Ovary (tissue), 3 donors: ENCODE measurements around the gene TPRG1.

Experiments used
- EP300 ChIP-seq: sonication (generic); formaldehyde crosslinking; IDR thresholded peaks from one replicate; pipeline ENCODE4 v1.6.1; 2017; ENCODE audit warnings: antibody characterized with exemption
- POLR2A ChIP-seq: fragments of 450-650 bp; IDR thresholded peaks from one replicate; pipeline ENCODE4 v1.6.1; 2017; ENCODE audit warnings: antibody characterized with exemption, mild to moderate bottlenecking, moderate library complexity
- TF ChIP-seq, protein P1 (sequence below), 3 donors: fragments of 450-650 bp in 2 of 3; fragments of 200-600 bp in 1 of 3; IDR thresholded peaks; one replicate each; pipeline versions ENCODE4 v1.5.1 to v1.8.0; 2016 to 2022; ENCODE audit warnings: antibody characterized with exemption in 3 of 3, mild to moderate bottlenecking in 1 of 3
- donor health status: DM: no; HTN: no; CAD: no.

DNA sequence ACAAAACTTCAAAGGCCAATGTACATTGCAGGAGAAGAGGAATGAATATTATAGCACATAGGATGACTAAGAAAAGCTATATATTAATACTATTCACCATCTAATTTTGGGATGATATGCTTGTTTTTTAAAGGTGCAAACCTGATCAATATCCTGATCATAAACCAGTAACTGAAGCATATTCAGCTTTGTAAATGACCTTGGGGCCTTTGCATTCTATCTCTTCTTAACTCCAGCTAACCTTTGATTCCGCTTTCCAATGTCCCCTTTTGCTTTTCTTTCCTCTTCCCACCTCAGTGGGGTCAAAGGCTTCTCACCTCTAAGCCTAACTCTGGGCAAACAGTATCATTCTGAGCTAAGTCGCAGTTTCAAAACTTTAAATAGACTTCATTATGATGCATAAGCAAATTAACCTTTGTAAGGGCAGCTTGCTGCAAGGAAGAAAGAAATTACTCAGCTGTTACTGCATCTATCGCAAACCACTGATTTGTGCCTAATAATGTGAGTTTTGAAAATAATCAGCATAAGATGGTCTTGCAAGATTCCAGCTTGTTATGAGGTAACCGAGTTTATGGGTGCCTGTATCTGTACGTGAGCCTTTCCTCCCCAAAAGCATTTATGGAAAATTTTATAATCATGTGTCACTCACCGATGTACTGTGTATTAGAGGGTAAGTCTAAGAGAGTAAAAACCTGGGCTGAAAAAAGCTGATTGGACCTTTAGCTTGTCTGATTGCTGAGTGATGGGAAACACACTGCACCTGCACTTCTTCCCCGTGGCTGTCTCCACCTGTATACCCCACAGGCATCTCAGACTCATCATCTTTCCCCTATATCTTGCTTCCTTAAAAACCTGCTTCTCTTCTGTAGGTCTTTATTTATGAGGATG, 116.8 kb downstream of the TPRG1 start:
- TF ChIP-seq, protein P1, sequence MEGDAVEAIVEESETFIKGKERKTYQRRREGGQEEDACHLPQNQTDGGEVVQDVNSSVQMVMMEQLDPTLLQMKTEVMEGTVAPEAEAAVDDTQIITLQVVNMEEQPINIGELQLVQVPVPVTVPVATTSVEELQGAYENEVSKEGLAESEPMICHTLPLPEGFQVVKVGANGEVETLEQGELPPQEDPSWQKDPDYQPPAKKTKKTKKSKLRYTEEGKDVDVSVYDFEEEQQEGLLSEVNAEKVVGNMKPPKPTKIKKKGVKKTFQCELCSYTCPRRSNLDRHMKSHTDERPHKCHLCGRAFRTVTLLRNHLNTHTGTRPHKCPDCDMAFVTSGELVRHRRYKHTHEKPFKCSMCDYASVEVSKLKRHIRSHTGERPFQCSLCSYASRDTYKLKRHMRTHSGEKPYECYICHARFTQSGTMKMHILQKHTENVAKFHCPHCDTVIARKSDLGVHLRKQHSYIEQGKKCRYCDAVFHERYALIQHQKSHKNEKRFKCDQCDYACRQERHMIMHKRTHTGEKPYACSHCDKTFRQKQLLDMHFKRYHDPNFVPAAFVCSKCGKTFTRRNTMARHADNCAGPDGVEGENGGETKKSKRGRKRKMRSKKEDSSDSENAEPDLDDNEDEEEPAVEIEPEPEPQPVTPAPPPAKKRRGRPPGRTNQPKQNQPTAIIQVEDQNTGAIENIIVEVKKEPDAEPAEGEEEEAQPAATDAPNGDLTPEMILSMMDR (IDR thresholded peaks at IDR 0.05): no peak
- TF ChIP-seq POLR2A: no peak
- no peak for TF ChIP-seq EP300
